Activated CD4-positive, alpha-beta T cell treated with anti-CD3 and anti-CD28 coated beads, Interleukin-2, amount 10 ng/mL, durations not matched to agents 7 days and 5 days (primary cell): ENCODE measurements around the gene SHB. TPM values are rescaled to one million over a fixed set of nuclear protein-coding genes. Genes with fewer than 3 reads are reported as not detected.
A peak's percentile ranks its signal among the peaks of the same experiment; 100 is the strongest.

Experiments used
- CTCF ChIA-PET: fragments of 350-600 bp; sonication (Branson Sonifier 250); formaldehyde crosslinking; loops from one replicate; lab custom pipeline; 2021; ENCODE audit warnings: antibody characterized with exemption; lab: Charles Lee
- POLR2A ChIA-PET: fragments of 350-600 bp; sonication (Branson Sonifier 250); formaldehyde crosslinking; loops from one replicate; lab custom pipeline; 2021; ENCODE audit warnings: antibody characterized with exemption; lab: Charles Lee
- DNase-seq: peaks from one replicate; pipeline ENCODE4 v3.0.0-alpha.2; 2020
- H3K27ac Mint-ChIP-seq: one replicate; pipeline ENCODE4 v1.8.0; 2021; ENCODE audit warnings: mild to moderate bottlenecking, moderate library complexity, mixed read lengths
- H3K27me3 Mint-ChIP-seq: one replicate; pipeline ENCODE4 v1.8.0; 2021; ENCODE audit warnings: mixed read lengths
- H3K36me3 Mint-ChIP-seq: one replicate; pipeline ENCODE4 v1.8.0; 2021; ENCODE audit warnings: low read depth, mixed read lengths
- H3K4me1 Mint-ChIP-seq: one replicate; pipeline ENCODE4 v1.8.0; 2021; ENCODE audit warnings: mixed read lengths
- H3K4me3 Mint-ChIP-seq: one replicate; pipeline ENCODE4 v1.8.0; 2021; ENCODE audit warnings: mild to moderate bottlenecking, moderate library complexity, mixed read lengths
- H3K9me3 Mint-ChIP-seq: one replicate; pipeline ENCODE4 v1.8.0; 2021; ENCODE audit warnings: mixed read lengths
- total RNA-seq, 2 experiments: library from RNA; stranded (reverse); gene quantifications; one replicate each; pipeline ENCODE4 v1.2.3, GENCODE V29; 2021

Gene SHB
- total RNA-seq, 2 experiments from 2014 or later = not detected

DNA sequence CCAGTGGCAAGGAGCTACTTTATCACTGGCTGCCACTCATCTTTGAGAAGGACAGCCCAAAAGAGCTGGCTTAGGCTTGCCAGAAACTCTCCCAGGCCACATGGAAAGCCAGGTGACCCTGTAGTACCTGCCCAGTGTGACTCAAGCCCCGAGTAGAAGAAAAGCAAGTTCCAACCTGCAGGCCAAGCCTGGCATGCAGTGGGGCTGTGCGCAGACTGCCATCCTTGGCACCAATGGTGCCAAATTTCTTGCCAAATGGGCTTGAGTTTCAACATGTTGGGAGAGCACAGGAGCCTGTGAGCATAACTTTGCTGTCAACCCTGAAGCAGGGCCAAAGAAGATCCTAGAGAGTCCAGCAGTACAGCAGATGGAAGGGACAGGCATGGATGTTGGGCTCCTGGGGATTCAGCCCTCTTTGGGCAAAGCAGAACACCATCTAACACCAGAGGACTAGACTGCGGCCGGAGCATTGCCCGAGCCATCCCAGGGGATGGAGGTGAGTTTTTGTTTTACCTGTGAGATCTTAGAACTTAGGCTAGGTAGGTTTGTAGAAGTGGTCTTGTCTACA, 27.3 kb upstream of the SHB start:
- ChIA-PET POLR2A (no interaction called here), CTCF (no interaction called here)
- H3K4me3 Mint-ChIP-seq = no peak overlapping the region
- no peaks in the 10 kb centered on the region for H3K9me3 Mint-ChIP-seq
- DNase-seq = no peak
- H3K27me3 Mint-ChIP-seq = peaks cover 25% of the 10 kb centered on the region
- H3K36me3 Mint-ChIP-seq = no peaks in the 10 kb centered on the region
- no peak overlapping the region for H3K27ac Mint-ChIP-seq
- H3K4me1 Mint-ChIP-seq = no peaks in the 10 kb centered on the region

DNA sequence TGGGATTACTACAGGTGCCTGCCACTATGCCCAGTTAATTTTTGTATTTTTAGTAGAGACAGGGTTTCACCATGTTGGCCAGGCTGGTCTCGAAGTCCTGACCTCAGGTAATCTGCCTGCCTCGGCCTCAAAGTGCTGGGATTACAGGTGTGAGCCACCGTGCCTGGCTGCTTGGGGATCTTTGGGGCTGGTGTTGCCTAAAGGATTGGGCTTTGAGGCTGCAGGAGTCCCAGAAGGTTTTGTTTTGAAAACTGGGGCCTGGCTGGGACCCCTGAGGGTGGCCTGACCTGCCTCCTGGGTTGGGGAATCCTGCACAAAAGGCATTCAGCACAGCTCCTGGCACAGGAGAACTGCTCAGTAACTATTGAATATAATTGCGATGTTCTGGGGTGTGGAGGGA, 25.1 kb upstream of the SHB start:
- Mint-ChIP-seq H3K4me3 (no peak overlapping the region), H3K27me3 (peaks cover 10% of the 10 kb centered on the region), H3K36me3 (no peaks in the 10 kb centered on the region), H3K27ac (no peak overlapping the region), H3K4me1 (no peaks in the 10 kb centered on the region), H3K9me3 (no peaks in the 10 kb centered on the region)
- CTCF ChIA-PET = no interaction called here
- DNase-seq = no peak
- POLR2A ChIA-PET = no interaction called here

DNA sequence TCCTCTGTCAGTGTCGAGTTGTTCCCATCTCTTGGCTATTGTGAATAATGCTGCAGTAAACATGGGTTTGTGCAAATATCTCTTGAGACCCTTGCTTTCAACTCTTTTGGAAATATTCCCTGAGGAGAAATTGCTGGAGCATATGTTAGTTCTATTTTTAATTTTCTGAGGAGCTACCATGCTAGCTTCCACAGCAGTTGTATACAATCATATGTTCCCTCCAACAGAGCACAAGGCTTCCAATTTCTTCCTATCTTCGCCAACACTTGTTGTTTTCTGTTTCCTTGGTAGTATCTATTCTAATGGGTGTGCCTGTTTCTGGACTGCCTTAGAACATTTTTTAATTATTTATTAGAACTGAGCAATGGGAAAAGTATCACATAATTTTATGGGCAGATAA, 23.6 kb upstream of the SHB start:
- POLR2A ChIA-PET = no interaction called here
- Mint-ChIP-seq H3K9me3 (no peaks in the 10 kb centered on the region), H3K27me3 (peaks cover 2% of the 10 kb centered on the region), H3K36me3 (no peaks in the 10 kb centered on the region), H3K27ac (no peak overlapping the region), H3K4me1 (peaks cover 2% of the 10 kb centered on the region), H3K4me3 (no peak overlapping the region)
- no peak for DNase-seq
- CTCF ChIA-PET = interaction anchor here (0.8 kb wide), 1 partner anchor 174 kb away, joined by 4 read pairs; no protein-coding TSS in a partner anchor

DNA sequence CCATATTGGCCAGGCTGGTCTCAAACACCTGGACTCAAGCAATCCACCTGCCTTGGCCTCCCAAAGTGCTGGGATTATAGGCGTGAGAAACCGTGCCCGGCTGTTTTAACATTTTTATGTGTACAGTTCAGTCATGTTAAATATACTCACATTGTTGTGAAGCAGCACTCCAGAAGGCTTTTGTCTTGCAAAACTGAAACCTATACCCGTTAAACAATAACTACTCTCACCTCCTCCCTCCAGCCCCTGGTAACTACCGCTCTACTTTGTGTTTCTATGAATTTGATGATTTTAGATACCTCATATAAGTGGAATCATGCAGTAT, 23.1 kb upstream of the SHB start:
- Mint-ChIP-seq H3K36me3 (no peaks in the 10 kb centered on the region), H3K4me1 (peaks cover 2% of the 10 kb centered on the region), H3K27me3 (peaks cover 2% of the 10 kb centered on the region), H3K4me3 (no peak overlapping the region), H3K9me3 (no peaks in the 10 kb centered on the region), H3K27ac (no peak overlapping the region)
- ChIA-PET POLR2A (no interaction called here), CTCF (interaction anchor here (1.3 kb wide), 1 partner anchor 40 kb away, joined by 3 read pairs; no protein-coding TSS in a partner anchor)
- no peak for DNase-seq

DNA sequence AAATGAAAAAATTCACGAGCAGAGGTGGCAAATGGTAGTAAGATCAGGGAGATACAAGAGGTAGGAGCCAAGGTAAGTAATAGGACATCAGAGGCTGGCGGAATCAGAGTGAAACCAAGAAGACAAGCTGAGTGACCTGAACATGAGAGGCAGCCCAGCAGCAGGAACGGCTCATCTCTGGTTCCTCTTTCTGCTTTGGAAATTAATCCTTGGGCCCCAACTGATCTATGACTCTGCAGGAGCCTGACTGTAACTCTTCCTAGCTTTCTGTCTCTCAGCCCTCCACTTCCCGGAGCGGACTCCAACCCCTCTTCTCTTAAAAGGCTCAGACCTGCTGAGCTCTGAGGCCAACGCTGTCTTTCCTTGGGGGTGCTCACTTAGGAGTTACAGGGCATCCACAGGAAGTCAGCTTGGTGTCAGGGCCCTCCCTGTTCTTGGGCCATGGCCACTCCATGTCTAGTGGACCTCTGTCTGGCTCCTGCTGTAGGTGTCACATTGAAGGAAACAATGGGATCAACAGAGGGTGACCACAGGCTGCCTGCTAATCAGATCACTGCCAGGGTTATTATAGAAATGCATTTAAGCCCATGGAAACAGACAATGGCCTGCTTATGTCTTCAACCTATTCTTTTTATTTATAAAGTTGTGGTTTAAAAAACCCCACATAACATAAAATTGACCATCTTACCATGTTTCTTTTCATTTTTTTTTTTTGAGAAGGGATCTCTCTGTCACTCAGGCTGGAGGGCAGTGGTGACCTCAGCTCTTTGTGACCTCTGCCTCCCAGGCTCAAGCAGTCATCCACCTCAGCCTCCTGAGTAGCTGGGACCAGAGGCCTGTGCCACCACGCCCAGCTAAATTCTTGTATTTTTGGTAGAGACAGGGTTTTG, 22.5 kb upstream of the SHB start:
- ChIA-PET POLR2A (no interaction called here), CTCF (interaction anchor here (1.3 kb wide), 1 partner anchor 40 kb away, joined by 3 read pairs; no protein-coding TSS in a partner anchor)
- Mint-ChIP-seq H3K9me3 (no peaks in the 10 kb centered on the region), H3K27me3 (peaks cover 4% of the 10 kb centered on the region), H3K4me3 (no peak overlapping the region), H3K36me3 (no peaks in the 10 kb centered on the region), H3K4me1 (peaks cover 2% of the 10 kb centered on the region), H3K27ac (no peak overlapping the region)
- no peak for DNase-seq

DNA sequence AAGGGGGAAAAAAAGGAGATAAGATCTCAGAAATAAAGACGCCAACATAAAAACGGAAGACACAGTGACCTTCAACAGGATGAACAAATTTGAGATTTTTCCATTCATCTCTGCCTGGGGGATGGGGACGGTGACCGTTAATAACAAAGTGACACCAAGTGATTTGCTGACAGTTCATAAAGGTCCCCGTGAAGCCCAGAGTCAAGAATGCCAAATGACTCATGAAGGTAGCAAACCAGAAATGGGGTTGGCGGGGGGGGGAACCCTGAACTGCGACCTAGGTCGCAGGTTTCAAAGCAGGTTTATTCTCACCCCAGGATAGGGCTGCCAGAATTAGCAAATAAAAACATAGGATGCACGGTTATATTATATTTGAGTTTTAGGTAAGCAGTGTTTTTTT, 21.1 kb upstream of the SHB start:
- Mint-ChIP-seq H3K27ac (no peak overlapping the region), H3K9me3 (no peaks in the 10 kb centered on the region), H3K4me3 (no peak overlapping the region), H3K36me3 (no peaks in the 10 kb centered on the region), H3K4me1 (peaks cover 2% of the 10 kb centered on the region), H3K27me3 (peaks cover 9% of the 10 kb centered on the region)
- POLR2A ChIA-PET = no interaction called here
- DNase-seq = no peak
- CTCF ChIA-PET = no interaction called here

DNA sequence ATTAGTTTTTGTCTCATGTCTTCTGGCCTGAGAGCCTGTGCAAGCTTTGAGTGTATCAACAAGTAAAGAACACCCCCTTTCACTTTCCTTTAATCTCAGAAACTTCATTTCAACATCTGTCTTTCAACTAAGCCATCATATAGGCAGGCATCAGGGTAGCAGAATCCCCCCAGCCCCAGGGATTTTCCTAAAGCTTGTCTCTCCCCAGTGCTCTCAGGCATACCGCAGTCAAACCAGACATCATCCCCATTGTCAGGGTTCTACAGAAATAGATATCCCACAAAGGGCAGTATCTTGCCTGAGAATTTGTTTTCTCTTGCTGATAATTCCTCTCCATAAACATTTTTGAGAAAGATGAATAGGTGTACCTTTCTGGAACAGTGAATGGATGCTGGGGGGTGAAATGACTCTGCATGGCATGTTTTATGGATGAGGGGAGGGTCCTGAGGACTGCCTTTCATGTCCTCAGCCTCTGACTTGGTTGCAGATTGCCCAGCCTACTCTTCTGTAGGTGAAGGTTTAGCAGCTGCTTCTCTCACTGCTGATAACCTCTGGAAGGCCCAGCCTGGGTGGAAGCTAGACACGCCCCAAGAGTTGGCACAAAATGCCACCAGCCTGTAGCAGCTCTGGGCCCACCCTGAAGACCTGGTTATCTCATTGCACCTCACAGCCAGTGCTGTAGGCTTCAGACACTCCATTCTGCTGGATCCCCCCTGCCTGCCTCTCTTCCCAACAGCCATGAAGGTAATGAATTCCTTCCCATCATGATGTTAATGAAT, 20.5 kb upstream of the SHB start:
- no peak overlapping the region for H3K4me3 Mint-ChIP-seq
- no peaks in the 10 kb centered on the region for H3K36me3 Mint-ChIP-seq
- peaks cover 2% of the 10 kb centered on the region for H3K4me1 Mint-ChIP-seq
- CTCF ChIA-PET = interaction anchor here (1.2 to 1.3 kb wide), 2 partner anchors 13 to 326 kb away, joined by 3 to 4 read pairs; no protein-coding TSS in a partner anchor
- no peaks in the 10 kb centered on the region for H3K9me3 Mint-ChIP-seq
- DNase-seq = no peak
- H3K27me3 Mint-ChIP-seq = peaks cover 11% of the 10 kb centered on the region
- no peak overlapping the region for H3K27ac Mint-ChIP-seq
- POLR2A ChIA-PET = no interaction called here

DNA sequence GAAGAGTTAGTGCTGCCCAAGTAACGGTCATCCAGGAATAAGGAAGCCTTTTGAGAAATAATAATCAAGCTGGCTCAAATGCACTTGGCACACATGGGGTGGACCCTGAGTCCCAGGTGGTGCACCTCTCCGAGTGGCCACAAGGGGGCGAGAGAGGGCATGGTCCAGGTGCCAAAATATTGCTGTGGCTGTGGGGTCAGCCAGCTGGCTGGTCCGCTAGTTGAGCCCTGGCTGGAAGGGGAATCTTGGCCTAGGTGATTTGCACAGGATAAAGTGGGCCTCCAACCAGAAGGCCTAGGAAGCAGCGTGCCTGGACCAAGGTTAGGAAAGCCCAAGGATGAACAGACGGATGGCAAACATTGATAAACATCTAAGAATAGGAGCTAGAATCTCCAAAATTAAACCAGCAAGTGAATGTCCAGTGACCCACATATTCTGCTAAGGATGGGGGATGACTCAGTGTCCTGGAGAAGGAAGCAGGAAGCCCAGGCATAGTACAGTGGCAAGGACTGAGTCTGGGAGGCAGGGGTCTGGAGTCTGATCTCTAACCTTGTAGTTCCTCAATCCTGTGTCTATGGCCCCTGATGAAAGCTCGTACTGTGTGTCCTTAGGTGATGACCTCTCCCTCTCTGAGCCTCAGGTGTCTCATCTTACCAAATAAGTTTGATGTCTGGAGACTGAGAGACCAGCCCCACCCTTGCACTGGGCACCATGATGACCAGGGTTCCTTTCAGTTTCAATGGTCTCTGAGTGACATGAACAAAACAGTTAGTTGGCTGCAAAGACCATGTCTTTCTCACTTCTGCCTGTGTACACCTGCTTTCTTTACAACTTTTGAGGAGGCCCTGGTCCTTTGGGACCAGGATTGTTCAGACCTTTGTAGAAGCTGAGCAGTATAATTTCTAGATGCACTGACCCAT, 19.2 kb upstream of the SHB start:
- Mint-ChIP-seq H3K9me3 (no peaks in the 10 kb centered on the region), H3K4me1 (peaks cover 2% of the 10 kb centered on the region), H3K27me3 (peaks cover 11% of the 10 kb centered on the region), H3K36me3 (no peaks in the 10 kb centered on the region), H3K27ac (no peak overlapping the region), H3K4me3 (no peak overlapping the region)
- DNase-seq = peak; percentile 70
- POLR2A ChIA-PET = no interaction called here
- CTCF ChIA-PET = interaction anchor here (0.7 to 1.6 kb wide), 10 partner anchors 12 to 327 kb away, joined by 3 to 6 read pairs (median 3); no protein-coding TSS in a partner anchor

DNA sequence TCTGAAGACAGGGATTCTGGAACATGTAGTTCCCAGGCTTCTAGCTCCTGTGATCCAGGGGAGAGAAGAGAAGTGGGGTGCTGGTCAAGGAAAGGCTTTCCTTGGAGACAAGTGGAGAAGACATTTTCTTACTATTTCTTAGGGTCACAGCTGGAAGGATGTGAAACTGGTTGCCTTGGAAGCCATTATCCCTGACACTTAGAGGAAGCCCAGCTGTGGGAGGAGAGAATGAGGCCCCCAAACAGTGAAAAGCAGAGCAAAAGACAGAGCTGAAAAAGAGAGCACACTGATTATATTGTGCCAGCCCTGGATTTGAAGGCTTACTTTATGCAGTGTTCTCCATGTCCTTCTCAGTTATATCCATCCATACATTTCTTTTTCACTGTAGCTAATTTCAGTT, 17.5 kb upstream of the SHB start:
- POLR2A ChIA-PET = no interaction called here
- Mint-ChIP-seq H3K9me3 (no peaks in the 10 kb centered on the region), H3K4me1 (peaks cover 2% of the 10 kb centered on the region), H3K27me3 (peaks cover 11% of the 10 kb centered on the region), H3K4me3 (no peak overlapping the region), H3K27ac (no peak overlapping the region), H3K36me3 (no peaks in the 10 kb centered on the region)
- DNase-seq = no peak
- CTCF ChIA-PET = no interaction called here

DNA sequence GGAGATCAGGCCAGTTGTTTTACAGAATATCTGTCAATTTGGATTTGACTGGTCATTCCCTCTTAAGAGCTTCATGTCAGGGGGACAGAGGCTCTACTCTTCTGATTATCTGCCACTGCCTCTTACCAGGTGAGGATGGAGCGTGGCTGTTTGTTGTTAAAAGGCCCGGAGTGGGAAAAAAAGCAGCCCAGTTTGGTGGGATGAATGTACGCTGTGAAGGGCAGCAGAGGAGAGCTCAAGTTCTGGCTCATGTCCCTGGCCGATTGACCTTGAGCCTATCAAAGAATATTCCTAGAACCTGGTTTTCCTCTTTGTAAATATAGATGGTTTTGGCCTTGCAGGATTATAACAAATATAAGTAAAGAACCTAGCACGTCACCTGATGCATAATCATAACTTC, 16.3 kb upstream of the SHB start:
- no peak overlapping the region for H3K27ac Mint-ChIP-seq
- no peak overlapping the region for H3K4me3 Mint-ChIP-seq
- POLR2A ChIA-PET = no interaction called here
- no peaks in the 10 kb centered on the region for H3K36me3 Mint-ChIP-seq
- CTCF ChIA-PET = interaction anchor here (1.0 kb wide), 1 partner anchor 172 kb away, joined by 3 read pairs; no protein-coding TSS in a partner anchor
- H3K27me3 Mint-ChIP-seq = peaks cover 11% of the 10 kb centered on the region
- no peak for DNase-seq
- H3K9me3 Mint-ChIP-seq = no peaks in the 10 kb centered on the region
- H3K4me1 Mint-ChIP-seq = peaks cover 2% of the 10 kb centered on the region

DNA sequence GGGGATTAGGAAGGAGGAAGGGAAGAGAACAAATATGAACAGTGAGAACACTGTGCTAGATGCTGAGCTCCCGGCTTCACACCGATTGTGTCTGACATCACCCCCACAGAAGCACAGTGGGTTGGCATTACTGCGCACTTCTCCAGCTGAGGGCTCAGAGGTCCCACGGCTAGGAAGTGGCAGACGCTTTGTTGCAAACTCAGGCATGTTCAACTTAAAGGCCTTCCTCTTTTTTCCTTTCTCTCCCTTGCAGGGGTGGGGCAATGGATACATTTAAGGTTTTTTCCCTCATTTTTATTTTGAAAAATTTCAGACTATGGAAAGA, 15.5 kb upstream of the SHB start:
- DNase-seq = no peak
- H3K36me3 Mint-ChIP-seq = no peaks in the 10 kb centered on the region
- CTCF ChIA-PET = interaction anchor here (0.7 to 1.0 kb wide), 2 partner anchors 103 to 171 kb away, joined by 3 to 4 read pairs; no protein-coding TSS in a partner anchor
- no peak overlapping the region for H3K27ac Mint-ChIP-seq
- peaks cover 2% of the 10 kb centered on the region for H3K4me1 Mint-ChIP-seq
- POLR2A ChIA-PET = no interaction called here
- no peak overlapping the region for H3K4me3 Mint-ChIP-seq
- H3K27me3 Mint-ChIP-seq = peaks cover 11% of the 10 kb centered on the region
- no peaks in the 10 kb centered on the region for H3K9me3 Mint-ChIP-seq

DNA sequence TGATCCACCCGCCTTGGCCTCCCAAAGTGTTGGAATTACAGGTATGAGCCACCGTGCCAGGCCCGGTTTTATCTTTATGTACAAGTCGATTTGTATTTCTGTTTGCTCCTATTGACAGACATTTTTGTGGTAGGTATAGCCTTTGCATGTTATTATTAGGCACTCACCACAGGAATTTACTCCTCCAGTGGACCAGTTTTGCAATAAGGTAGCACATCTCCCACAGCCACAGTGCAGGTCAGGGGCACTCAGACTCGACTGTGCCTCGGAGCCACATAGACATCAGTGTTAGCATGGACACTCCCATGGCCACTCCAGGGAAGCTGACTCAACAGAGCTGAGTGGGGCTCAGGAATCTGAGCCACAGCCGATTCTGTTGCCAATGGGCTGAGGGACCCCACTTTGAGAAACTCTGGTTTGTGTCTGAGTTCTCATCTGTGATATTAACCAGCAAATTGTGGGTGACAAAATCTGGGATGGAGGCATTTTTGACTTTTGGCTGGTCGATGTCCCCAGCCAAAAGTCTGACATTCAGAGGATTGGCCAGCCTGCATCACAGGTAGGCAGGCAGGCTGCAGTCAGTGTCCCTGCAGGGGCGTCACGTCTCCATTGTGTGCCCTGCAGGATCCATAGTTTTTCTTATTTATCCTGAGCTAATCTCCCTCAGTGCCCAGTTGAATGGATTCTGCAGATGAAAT, 15.0 kb upstream of the SHB start:
- POLR2A ChIA-PET = no interaction called here
- H3K27me3 Mint-ChIP-seq = peaks cover 14% of the 10 kb centered on the region
- no peak for DNase-seq

More for the DNA sequence above, 15.0 kb upstream of the SHB start:
- H3K27ac Mint-ChIP-seq = no peak overlapping the region
- peaks cover 2% of the 10 kb centered on the region for H3K4me1 Mint-ChIP-seq
- H3K36me3 Mint-ChIP-seq = no peaks in the 10 kb centered on the region
- CTCF ChIA-PET = interaction anchor here (1.0 kb wide), 1 partner anchor 170 kb away, joined by 3 read pairs; no protein-coding TSS in a partner anchor
- no peaks in the 10 kb centered on the region for H3K9me3 Mint-ChIP-seq
- no peak overlapping the region for H3K4me3 Mint-ChIP-seq
